GM06990 (cell line): ENCODE measurements around the gene LDB1.

ENCODE experiments used
- DNase-seq: peaks from one replicate; pipeline ENCODE4 v3.0.0-alpha.2; 2011; ENCODE audit not compliant: insufficient read length; ENCODE audit errors: extremely low read depth
- H3K27me3 ChIP-seq: replicated peaks from 2 replicates; pipeline ENCODE4 v1.6.0; 2011; ENCODE audit warnings: low read length; ENCODE audit not compliant: control insufficient read depth, insufficient read depth
- H3K36me3 ChIP-seq: 2 replicates; pipeline ENCODE4 v1.5.1; 2011; ENCODE audit warnings: low read length; ENCODE audit not compliant: control insufficient read depth, insufficient read depth
- H3K4me3 ChIP-seq: replicated peaks from 2 replicates; pipeline ENCODE4 v1.5.1; 2011; ENCODE audit warnings: low read depth, mild to moderate bottlenecking, control low read depth, low read length
- CTCF ChIP-seq: IDR thresholded peaks from 2 replicates; pipeline ENCODE4 v1.5.1; 2011; ENCODE audit warnings: low read length, control low read depth, mild to moderate bottlenecking, inconsistent platforms; ENCODE audit not compliant: insufficient read depth, poor library complexity, severe bottlenecking

LDB1 gene

GRCh38 chr10:102150970-102151773 is 31.0 kb upstream of the LDB1 start:
- Histone ChIP-seq H3K36me3 (peaks cover 29% of the 10 kb centered on the region), H3K4me3 (peak overlapping the region; percentile 36; the same call in 1 of the 2 replicates), H3K27me3 (no peaks in the 10 kb centered on the region)
- no peak for DNase-seq
- no peak for TF ChIP-seq CTCF

DNA sequence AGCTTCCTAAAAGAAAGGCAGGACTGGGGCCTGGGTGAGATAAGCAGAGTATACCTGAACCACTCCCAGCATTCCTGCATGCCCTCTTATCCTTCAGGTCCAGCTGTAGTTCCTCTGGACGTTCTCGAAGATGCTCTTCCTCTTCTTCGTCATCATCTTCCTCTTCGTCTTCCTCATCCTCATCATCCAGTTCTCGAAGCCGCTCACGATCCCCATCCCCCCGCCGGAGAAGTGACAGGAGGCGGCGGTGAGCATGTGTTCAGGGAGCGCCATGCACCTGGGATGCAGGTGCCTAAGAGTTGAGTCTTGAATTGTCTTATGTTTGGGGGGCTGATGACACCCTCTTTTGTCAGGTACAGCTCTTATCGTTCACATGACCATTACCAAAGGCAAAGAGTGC is 28.1 kb upstream of the LDB1 start:
- Histone ChIP-seq H3K4me3 (no peak overlapping the region), H3K27me3 (no peaks in the 10 kb centered on the region), H3K36me3 (peaks cover 32% of the 10 kb centered on the region)
- TF ChIP-seq CTCF, result no peak
- no peak for DNase-seq

GRCh38 chr10:102147561-102147960 is 27.4 kb upstream of the LDB1 start:
- no peak for DNase-seq
- TF ChIP-seq CTCF, result no peak
- H3K36me3 ChIP-seq, result peaks cover 35% of the 10 kb centered on the region
- no peak overlapping the region for H3K4me3 ChIP-seq
- no peaks in the 10 kb centered on the region for H3K27me3 ChIP-seq

GRCh38 chr10:102146971-102147428 is 26.8 kb upstream of the LDB1 start:
- no peak for DNase-seq
- Histone ChIP-seq H3K4me3 (no peak overlapping the region), H3K36me3 (peaks cover 35% of the 10 kb centered on the region), H3K27me3 (no peaks in the 10 kb centered on the region)
- TF ChIP-seq CTCF, result no peak

DNA sequence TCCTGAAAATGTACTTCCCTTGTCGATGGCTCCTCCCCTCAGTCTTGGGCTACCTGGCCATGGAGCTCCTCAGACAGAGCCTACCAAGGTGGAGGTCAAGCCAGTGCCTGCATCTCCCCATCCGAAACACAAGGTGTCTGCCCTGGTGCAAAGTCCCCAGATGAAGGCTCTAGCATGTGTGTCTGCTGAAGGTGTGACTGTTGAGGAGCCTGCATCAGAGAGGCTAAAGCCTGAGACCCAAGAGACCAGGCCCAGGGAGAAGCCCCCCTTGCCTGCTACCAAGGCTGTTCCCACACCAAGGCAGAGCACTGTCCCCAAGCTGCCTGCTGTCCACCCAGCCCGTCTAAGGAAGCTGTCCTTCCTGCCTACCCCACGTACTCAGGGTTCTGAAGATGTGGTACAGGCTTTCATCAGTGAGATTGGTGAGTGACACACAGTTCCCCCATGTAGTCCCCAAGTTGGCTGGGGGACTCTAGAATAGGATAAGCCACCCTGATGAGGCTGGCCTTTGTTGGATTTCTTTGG is 21.5 kb upstream of the LDB1 start:
- Histone ChIP-seq H3K36me3 (peaks cover 56% of the 10 kb centered on the region), H3K4me3 (no peak overlapping the region), H3K27me3 (no peaks in the 10 kb centered on the region)
- no peak for DNase-seq
- TF ChIP-seq CTCF, result no peak
